GM21526 (cell line): Measurements from ENCODE around the gene SARDH.

ENCODE experiments used
- ATAC-seq: cut with Tn5 transposase; IDR thresholded peaks from one replicate; pipeline ENCODE4 v1.9.1; 2021; ENCODE audit warnings: moderate library complexity; ENCODE audit not compliant: unreplicated experiment, low FRiP score

Gene SARDH

GRCh38 chr9:133672503-133673257 is 65.5 kb downstream of the SARDH start:
- ATAC-seq: no peak

DNA sequence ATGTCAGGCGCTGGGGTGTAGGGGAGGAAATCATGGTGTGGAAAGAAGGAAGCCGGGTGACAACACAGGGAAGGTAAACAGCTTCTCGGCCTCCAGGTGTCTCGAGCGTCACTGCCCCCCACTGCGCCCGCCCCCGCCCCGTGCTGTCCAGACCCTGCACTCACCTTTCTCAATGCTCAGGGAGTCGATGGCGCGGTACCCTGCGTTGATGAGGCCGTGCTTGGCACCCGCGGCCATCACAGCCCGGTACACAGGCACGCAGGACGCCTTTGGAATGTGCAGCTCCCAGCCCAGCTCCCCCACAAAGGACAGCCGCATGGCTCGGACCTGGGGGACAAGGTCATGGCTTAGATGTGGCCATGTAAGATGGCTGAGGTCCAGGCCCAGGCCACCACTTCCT is 66.8 kb downstream of the SARDH start:
- no peak for ATAC-seq

GRCh38 chr9:133670466-133670865 is 67.7 kb downstream of the SARDH start:
- ATAC-seq: no peak

DNA sequence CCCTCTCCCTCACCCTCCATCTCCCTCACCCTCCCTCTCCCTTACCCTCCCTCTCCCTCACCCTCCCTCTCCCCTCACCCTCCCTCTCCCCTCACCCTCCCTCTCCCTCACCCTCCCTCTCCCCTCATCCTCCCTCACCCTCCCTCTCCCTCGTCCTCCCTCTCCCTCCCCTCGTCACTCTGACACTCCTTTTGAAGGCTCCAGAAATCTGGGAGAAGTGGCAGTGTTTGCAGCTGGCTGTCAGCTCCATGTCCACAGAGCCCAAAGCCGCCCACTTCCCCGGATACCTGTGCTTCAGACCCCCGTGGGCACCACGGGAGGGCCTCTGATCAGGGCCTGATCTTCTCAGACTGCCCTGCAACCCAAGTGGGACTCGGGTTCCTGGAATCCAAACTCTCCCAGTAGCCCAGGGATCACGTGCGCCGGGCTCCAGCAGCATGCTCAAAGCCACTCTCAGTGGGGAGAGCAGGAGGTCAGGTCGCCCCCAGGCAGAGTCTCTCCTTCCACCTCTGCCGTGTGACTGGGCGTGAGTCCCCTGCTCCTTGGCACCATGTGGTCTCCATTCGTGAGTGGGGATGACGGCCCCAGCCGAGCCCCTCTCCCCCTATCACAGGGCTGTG is 68.9 kb downstream of the SARDH start:
- ATAC-seq: no peak

GRCh38 chr9:133667759-133668450 is 70.2 kb downstream of the SARDH start:
- ATAC-seq: no peak

GRCh38 chr9:133666845-133667244 is 71.3 kb downstream of the SARDH start:
- ATAC-seq: no peak

- no peak for ATAC-seq
These were observed 71.8 kb downstream of the SARDH start for GRCh38 chr9:133666387-133666786.

- no peak for ATAC-seq
These were observed 72.6 kb downstream of the SARDH start for GRCh38 chr9:133665535-133665934.

DNA sequence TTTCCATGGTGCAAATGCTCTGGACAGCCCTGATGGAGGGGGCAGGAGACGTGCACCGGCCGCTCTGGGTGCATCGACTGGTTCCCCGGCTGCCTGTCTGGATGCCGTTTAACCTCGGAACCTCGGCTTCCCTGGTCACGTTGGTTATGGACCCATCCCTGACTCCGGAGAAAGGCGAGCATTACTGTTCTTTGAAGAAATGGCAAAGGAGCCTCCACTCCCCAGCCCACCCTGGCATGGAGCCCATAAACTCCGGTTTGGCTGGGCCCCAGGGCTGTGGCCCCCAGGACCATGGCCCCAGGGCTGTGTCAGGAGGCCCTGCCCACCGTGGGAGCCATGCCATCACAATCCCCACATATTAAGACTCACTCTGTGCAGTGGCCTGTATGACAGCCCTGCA is 73.1 kb downstream of the SARDH start:
- ATAC-seq: no peak

GRCh38 chr9:133664173-133665050 is 73.7 kb downstream of the SARDH start:
- ATAC-seq: no peak

- ATAC-seq: no peak
These were observed 76.2 kb downstream of the SARDH start for GRCh38 chr9:133661846-133662540.

- no peak for ATAC-seq
These were observed 78.6 kb downstream of the SARDH start for GRCh38 chr9:133659516-133659915.

GRCh38 chr9:133658442-133659431 is 79.4 kb downstream of the SARDH start:
- ATAC-seq: no peak

- no peak for ATAC-seq
These were observed 81.0 kb downstream of the SARDH start for GRCh38 chr9:133657120-133657661.

GRCh38 chr9:133656211-133657119 is 81.7 kb downstream of the SARDH start:
- no peak for ATAC-seq

GRCh38 chr9:133655701-133656100 is 82.5 kb downstream of the SARDH start:
- no peak for ATAC-seq

DNA sequence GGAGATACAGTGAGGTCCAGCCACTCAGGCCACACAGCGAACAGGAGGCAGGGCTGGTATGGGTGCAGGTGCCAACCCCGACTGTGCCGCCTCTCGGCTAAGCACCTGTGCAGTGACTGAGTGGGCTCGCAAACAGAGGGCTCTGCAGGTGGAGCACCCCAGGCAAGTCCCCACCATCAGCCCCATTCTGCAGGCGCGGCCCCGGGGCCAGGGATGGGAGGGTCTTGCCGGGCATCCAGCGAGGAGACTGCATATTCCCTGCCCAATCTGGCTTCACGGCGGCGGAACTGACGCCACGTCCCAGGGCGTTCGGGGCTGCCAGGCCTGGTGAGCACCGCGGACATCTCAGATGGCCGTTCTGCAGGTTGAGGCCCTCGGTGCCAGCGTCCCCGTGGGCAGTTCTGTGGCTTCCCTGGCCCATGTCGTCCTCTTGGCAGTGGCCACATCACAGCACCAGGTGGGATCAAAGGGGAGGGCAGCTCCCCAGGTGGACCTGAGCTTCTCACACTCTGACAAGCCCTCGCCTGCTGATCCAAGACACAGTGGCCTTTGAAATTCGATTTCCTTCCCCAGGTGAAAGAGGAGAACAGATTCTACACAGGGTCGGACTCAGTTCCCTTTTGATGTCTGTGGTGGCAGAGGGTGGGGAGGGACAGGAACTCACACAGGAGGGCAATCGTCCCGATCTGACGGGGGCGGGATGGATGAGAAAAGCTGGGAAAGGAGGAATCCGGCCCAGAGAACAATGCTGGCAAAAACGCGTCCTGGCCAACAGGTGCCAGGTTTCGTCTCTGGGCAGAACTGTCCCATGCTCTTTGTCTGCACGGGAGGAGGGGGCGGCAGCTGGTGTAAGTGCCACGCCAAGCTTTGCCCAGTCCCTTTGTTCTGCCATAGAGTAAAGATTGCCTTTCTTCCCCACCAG is 83.2 kb downstream of the SARDH start:
- ATAC-seq: no peak
